NCI-H146 treated with DMSO at 0.1 percent for 48 hours (cell line): ENCODE results near the gene GALNTL6.
"Not testable (repeated sequence)": the region's sequence is repeated elsewhere in the genome, so short reads cannot be mapped to it uniquely, and the experiment has no call there.

Experiments used
- DNase-seq: peaks from one replicate; lab custom pipeline; 2025; ENCODE audit not compliant: unreplicated experiment; lab: John Stamatoyannopoulos, UW

The GALNTL6 gene

DNA sequence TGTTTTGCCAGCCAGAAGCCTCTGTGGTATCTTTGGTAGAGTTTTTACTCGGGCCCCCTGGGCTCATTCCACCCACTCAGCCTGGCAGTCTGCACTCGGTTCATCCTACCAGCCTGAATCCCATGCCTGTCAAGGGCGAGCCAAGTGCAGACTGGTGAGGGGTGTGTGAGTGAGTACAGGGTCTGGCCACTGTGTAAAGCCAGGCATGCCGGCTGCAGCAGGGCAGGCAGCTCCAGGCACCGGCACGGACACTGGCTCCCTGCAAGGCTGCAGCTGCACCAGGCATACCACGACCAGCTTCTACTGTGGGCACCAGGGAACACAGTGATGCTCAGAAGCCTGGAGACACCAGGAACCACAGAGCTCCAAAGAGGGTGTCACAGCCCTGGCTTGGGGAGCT lies 1161.4 kb downstream of the GALNTL6 start:
- DNase-seq, result no peak

DNA sequence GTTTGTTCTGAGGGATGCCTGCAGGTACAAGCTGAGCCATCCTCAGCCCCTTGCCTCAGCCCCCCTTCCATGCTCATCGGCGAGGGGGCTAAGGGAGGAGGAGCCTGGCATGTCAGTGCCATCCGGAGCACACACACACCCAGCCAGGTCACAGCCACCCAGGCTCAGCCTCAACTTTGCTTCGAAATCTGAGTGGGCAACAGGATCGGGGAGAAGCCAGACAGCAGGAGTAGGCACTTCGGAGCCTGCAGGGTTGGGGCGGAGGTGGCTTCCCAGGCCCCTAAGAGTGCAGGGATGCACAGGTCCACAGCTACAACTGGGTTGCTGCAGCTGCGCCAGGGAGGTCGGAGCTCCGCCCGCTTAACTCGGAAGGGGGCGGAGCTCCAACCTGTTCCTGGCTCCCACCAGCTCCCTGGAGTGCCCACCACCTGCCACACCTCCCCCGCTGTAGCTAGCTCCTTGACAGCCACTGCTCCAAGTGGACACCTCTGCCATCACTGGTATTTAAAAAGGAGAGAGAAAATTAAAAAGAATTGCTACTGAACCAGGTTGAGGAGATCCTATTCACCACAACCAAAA lies 1162.5 kb downstream of the GALNTL6 start:
- no peak for DNase-seq

DNA sequence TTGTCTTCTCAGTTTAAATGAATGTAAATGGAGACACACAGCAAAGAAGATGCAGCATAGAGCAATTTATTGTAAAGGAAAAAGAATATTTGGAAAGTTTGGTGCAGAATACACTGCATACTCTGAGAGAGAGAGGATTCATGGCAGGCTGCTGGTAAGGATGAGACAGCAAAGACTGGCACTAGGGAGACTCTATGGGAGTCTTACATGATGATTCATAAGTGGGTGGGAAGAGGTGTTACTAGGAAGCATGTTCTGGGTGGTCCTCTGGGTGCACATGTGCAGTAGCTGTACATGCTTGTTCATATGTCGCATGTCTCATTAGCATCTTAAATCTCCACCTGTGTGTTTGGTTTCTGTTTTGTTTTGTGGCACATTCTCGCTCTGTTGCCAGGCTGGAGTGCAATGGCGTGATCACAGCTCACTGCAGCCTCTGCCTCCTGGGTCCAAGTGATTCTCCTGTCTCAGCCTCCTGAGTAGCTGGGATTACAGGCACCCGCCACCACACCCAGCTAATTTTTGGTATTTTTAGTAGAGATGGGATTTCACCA lies 1164.4 kb downstream of the GALNTL6 start:
- not testable (repeated sequence) for DNase-seq

DNA sequence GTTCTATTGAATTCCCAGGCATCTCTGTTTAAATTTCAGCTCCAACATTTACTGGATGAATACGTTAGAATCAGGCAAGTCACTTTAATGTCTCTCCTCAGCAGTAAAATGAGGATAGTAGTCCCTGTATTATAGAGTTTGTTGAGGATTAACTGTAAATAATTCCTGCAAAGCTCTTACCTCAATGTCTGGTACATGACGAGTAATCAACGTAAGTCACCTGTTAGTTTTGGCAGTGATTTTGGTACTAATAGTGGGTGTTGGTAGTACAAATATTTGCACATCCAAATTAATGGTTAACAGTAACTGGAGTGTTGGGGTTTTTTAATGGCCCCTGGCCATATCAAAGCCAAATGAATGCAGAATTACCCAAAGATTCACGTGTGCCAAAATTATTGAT lies 1165.6 kb downstream of the GALNTL6 start:
- DNase-seq, result no peak

DNA sequence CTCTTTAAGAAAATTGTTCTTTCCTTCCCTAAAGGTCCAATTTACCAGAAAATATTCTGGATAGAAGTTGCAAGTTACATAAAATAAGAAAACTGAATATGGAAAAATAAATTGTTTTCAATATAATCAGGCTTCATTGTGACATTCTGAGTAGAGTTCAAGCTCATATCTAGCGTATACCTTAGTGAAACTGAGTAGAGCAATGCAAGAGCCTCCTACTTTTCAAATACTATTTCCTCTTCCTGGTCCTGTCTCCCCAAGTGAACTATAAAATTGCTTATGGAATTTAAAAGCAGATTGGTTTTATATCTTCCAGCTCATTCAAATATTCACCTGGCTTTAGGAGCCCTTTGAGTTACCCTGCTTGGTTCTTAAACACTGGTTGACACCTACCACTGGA lies 1166.1 kb downstream of the GALNTL6 start:
- no peak for DNase-seq

DNA sequence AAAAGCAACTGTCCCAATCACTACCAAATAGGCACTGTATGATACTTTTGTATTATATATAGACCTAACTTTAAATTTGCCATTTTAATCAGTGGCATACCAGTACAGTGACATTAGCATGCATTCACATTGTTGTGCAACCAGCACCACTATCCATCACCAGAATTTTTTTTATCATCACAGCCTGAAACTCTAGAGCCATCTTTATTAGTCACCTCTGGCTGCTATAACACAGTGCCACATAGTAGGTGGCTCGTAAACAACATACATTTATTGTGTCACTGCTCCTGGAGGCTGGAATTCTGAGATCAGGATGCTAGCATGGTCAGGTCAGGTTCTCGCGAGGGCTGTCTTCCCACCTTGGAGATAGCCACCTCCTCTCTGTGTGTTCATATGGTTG lies 1167.0 kb downstream of the GALNTL6 start:
- no peak for DNase-seq

DNA sequence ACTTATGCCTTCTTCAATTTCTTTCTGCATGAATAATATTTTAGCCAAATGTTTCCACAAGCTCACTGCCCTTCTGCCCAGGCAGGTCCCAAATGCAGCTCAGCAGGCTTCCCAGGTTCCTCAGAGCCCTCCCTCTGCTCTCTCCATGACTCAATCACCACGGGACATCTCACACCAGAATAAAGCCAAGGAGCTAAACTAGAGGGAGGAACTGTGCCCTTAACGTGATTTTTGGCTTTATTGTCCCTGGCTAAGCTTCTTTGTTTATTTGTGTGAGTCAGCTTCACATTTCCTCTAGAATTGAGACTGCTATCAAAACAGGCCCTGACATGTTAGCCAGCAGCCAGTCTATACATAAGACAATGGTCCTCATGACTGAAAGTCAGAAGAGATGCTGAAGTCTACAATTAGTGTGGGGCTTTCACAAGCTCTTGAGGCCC lies 1169.0 kb downstream of the GALNTL6 start:
- DNase-seq, result peak; percentile 11

DNA sequence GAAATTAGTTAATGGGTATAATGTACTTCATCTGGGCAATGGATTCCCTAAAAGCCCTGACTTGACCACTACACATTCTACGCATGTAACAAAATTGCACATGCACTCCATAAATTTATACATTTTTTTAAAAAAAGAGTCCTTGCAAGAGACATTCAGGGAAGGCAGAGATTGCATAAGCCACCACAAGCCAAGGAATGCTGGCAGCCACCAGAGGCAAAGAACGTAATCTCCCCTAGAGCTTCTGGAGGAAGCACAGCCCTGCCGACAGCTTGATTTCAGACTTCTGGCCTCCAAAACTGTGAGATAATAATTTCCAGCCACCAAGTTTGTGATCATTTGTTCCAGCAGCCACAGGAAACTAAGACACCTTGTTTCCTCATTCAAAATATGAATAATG lies 1169.8 kb downstream of the GALNTL6 start:
- no peak for DNase-seq

DNA sequence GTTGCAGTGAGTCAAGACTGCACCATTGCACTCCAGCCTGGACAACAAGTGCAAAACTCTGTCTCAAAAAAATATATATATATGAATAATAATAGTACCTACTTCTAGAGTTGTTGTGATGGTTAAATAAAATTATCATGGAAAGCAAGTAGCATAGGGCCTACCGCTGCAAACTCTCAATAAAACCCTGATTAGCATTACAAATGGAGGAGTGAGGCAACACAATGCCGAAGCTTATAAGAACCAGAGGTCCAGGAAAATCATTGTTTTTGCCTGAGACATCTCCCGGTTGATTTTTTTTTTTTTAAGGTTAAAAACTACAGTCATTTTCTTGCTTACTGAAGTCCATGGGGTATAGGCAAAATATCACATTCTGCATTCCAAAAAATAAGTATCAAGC lies 1170.4 kb downstream of the GALNTL6 start:
- DNase-seq, result no peak

DNA sequence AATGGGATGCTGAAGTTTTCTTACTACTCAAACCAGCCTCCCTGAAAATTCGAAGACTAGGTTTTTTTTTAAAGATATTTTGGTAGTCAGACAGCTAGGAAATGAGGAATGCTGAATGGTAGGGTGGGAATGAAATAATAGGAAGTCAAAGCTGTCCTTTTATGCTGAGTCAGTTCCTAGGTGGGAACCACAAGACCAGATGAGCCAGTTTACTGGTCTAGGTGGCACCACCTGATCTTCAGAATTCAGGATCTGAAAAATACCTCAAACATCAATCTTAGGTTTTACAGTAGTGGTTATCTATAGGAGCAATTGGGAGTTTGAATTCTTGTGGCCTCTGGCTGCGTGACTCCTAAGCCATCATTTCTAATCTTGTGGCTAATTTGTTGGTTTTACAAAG lies 1172.3 kb downstream of the GALNTL6 start:
- DNase-seq, result no peak

DNA sequence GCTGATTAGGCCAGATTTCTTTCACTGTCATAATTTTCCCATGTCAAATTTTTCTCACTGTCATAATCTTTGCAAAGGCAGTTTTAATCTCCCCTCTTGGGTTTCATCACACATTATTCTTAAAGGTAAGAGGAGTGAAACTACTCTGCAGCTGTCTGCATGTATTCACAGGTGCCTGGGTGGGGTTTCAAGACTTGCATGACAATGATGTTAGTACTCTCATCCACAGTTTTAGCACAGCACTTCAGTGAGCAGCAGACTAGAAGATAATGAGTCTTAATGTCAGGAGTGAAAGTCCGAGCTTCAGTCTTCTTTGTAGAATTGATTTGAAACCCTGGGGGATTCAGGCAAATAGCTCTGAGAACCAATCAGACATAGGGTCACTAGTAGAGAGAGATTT lies 1172.9 kb downstream of the GALNTL6 start:
- DNase-seq, result no peak

DNA sequence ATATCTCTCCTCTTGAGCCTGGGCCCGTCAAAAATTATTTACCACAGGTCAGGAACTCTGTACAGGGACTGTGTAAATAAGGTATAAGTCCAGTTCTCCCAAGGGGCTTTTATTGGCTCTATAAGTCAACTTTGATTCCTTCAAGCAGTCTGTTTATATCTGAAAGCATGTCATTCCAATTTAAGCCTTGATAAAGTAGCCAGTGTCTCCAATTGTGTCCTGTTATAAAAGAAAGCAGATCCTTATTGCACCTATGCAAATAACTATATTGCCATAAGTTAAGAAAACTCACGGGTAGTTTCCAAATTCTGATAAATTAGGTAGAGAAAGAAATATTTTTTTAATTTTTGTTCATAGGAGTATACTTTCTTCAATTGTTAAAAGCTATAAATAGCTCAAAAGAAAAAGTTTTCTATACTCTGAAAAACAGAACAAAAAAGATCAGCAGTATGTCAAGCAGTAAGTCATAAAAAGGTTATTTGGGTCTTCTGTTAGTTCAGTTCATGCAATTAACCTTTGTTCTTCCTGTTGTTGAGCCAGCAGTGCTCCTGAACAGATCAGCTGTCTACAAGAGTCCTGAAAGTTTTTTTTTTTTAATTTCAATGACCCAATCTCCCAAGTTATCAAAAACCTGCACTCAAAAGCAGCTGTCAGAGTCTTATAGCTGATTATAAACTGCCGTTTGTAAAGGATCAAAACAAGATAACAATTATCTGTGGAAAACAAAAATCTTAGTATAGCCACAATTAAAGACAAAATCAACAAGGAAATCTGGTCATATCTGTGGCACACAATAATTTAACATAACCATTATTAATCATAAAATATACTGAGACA lies 1177.0 kb downstream of the GALNTL6 start:
- no peak for DNase-seq

DNA sequence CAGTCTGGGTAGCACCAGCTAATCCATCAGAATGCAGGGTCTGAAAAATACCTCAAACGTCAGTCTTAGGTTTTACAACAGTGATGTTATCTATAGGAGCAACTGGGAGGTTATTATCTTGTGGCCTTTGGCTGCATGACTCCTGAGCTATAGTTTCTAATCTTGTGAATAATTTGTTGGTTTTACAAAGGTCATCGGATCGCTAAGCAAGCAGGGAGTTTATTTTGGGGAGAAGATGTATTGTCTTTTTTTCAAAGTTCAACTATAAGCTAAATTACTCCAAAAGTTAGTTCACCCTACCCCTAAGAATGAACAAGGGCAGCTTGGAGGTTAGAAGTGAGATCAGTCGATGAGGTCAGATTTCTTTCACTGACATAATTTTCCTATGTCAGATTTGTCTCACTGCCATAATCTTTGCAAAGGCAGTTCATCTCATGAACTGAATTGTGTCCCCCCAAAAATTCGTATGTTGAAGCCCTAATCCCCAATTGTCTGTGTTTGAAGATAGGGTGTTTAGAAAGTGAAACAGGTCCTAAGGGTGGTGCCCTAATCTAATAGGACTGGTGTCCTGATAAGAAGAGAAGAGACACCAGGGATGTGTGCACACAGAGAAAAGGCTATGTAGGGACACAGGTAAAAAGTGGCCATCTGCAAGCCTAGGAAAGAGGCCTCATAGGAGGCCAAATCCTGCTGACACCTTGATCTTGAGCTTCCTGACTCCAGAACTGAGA lies 1179.6 kb downstream of the GALNTL6 start:
- no peak for DNase-seq

DNA sequence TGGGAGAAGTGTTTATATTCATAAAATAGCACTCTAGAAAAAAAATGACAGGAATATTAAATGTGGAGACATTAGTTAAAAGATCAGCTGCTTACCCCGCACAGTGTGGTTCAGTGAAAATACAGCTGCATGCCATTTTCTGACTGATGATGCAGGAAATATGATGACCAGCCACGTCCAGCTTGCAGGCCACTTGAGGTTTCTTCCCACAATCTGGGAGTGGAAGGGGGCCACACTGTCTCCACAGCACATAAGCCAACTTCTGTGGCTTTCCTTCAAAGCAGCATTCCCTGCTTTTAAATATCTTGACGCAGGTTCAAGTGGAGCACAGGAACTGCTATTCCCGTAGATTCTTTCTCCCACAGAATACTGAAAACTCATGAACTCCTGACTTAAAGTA lies 1182.0 kb downstream of the GALNTL6 start:
- no peak for DNase-seq

DNA sequence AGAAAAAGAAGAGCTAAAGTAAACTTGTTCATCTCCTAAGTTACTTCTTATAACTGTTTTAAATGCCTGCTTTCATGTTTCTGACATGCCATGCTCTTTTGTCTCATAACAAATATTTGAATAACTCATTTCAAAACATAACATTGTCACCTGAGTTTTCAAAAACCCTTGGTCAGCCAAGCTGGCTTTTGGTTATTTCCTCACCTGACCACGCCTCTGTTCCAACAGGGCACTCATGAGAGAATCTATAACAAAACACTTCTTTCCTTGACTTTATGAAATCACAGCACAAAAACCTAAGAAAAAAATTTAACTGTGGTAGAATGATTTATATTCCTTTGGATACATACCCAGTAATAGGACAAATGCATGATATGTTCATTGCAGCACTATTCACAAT lies 1182.5 kb downstream of the GALNTL6 start:
- no peak for DNase-seq

DNA sequence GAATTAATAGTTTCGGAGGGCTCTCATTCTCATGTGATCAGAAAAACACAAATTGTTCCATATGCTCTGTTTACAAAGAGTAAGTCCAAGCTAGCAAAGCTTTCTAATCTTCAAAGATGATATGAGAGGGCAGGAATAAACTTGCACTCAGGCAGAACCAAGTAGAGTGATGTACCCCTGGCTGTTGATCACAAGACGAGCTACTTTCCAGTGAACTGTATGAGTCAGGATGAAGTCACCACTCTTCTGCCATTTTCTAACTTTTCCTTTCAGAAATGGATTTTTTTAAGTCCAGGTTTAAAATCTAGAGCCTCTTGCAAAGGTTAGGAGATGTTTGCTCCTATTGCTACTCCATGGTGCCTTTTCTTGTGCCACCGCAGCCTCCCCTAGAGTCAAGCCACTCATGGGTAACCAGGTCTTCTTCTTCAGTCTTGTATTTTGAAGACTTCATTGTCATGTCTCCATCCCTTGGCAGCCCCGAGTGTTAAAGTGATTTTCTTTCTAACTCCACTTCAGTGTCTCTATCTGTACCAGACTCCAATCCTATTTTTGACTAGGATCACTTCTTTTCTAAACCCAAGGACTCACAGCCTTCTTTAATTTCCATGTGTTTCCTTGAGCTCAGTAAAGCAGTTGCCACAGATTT lies 1183.5 kb downstream of the GALNTL6 start:
- no peak for DNase-seq

DNA sequence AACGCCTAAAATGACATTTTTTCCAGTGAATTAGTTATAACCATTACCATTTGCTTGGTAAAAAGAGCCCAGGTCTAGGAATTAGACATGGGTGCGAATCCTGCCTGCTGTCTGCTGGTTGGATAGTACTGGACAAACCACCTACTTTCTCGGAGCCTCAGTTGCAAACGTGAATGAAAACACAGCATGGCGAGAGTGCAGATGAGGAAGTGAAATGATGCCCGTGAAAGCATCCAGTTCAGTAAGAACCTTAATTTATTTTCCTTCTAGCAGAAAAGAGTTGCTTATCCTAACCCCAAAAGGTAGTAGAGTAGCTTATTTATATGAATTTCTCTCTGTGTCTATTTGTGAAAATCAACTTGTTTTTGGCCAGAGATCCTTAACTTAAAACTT lies 1184.0 kb downstream of the GALNTL6 start:
- no peak for DNase-seq

DNA sequence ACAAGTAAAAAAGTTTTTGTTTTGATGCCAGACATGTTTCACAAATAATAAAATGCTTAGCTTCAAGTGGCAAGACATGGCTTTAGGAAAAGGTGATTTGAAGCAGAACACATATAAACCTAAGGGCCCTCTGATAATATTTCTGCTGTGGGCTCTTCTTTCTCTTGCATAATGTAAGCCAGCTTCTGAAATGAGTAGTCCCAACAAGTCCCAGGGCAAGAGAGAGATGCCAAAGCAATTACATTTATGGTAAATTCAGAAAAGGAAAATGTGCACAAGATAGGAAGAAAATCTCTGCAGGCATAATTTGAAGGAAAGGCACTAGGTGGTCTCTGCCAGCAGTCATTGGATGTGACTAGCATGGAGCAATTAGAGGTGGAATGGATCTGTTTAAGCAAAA lies 1184.7 kb downstream of the GALNTL6 start:
- DNase-seq, result no peak

DNA sequence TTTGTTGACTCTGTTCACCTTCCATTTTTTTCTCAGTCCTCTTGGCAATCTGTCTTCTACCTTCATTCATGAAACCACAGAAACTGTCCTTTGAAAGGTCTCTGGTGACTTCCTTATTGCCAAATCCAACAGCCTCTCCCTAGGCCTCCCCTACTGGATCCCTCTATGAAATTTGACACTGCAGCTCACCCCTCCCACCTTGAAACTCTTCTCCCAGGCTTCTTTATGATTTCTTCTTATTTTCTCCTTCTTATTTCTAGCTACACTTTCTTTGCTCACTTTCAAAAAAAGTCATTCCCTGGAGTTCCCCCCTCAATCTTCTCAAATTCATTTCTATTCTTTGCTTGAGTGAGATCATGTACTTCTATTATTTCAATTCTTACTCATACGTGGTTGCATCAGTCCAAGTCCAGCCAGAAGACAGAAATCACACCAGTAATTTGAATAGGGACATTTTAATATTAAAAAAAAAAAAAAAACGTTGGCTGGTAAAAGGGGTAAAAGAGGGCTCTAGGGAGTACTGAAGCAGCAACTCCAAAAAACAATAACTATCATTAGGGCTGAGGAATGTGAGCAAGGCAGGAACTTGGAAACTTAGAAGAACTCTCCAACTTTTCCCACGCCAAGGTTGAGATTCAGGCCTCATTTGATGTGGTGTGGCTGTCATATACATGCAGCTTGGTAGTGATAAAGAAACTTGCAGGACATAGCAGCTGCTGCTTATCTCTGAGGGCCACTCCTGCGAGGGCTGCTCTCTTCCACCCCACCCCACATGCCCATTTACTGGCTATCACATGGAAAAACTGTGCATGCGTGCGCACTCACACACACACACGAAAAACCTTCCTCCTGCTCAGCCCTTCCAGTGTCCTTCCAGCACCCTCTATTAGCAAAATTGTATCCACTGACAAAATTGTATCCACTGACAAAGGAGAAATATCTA lies 1185.6 kb downstream of the GALNTL6 start:
- no peak for DNase-seq

DNA sequence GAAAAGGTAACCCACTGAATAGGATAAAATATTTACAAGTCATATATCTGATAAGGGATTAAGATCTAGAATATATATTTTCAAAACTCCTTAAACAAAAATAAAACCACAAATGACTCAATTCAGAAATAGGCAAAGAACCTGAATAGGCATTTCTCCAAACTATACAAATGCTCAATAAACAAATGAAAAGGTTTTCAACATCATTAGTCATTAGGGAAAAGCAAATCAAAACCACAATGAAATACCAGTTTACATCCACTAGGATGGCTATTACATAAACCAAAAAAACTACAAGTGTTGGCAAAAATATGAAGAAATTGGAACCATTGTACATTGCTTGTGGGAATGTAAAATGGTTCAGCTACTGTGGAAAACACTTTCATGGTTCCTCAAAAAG lies 1188.4 kb downstream of the GALNTL6 start:
- no peak for DNase-seq
